Keratinocyte (primary cell): ENCODE data around the gene NUTM2F. TPM values are rescaled to one million over a fixed set of nuclear protein-coding genes. Genes with fewer than 3 reads are reported as not detected.
"Not testable (repeated sequence)": the region's sequence is repeated elsewhere in the genome, so short reads cannot be mapped to it uniquely, and the experiment has no call there.

Source experiments
- DNase-seq: peaks from one replicate; pipeline ENCODE4 v3.0.0-alpha.2; 2011; ENCODE audit warnings: low read depth, missing footprints, low spot score
- FAIRE-seq: peaks from 2 replicates; lab custom pipeline; 2011; peaks lifted over from hg19 to GRCh38; lab: Jason Lieb, UNC
- H2AFZ ChIP-seq: 2 replicates; pipeline ENCODE4 v1.6.0; 2012; ENCODE audit warnings: low read length, control low read depth, inconsistent platforms; ENCODE audit not compliant: control insufficient read depth
- H3K27ac ChIP-seq: 2 replicates; pipeline ENCODE4 v1.5.1; 2011; ENCODE audit warnings: low read length; ENCODE audit not compliant: control insufficient read depth, insufficient read depth
- H3K27me3 ChIP-seq: 3 replicates; pipeline ENCODE4 v1.6.0; 2011; ENCODE audit warnings: low read length; ENCODE audit not compliant: control insufficient read depth, insufficient read depth; ENCODE audit errors: extremely low read depth
- H3K36me3 ChIP-seq, 2 experiments: 2 replicates in 1 of 2; 3 replicates in 1 of 2; pipeline ENCODE4 v1.5.1; 2011; ENCODE audit warnings: low read length in 2 of 2, mild to moderate bottlenecking in 1 of 2; ENCODE audit not compliant: control insufficient read depth in 2 of 2, insufficient read depth in 2 of 2; ENCODE audit errors: extremely low read depth in 1 of 2
- H3K4me1 ChIP-seq: 3 replicates; pipeline ENCODE4 v1.5.1; 2011; ENCODE audit warnings: low read length; ENCODE audit not compliant: control insufficient read depth, insufficient read depth; ENCODE audit errors: extremely low read depth
- H3K4me2 ChIP-seq: 3 replicates; pipeline ENCODE4 v1.6.0; 2011; ENCODE audit warnings: low read depth, low read length; ENCODE audit not compliant: control insufficient read depth, insufficient read depth; ENCODE audit errors: extremely low read depth
- H3K4me3 ChIP-seq, 3 experiments: fragments of 200-600 bp in 1 of 3; sonication (generic) in 1 of 3; 2 replicates in 2 of 3; 3 replicates in 1 of 3; pipeline ENCODE4 v1.5.1; 2011 to 2016; ENCODE audit warnings: low read length in 3 of 3, mild to moderate bottlenecking in 3 of 3, control low read depth in 2 of 3, inconsistent platforms in 1 of 3, low read depth in 1 of 3, mixed read lengths in 1 of 3, mixed run types in 1 of 3, moderate library complexity in 1 of 3; ENCODE audit not compliant: control insufficient read depth in 2 of 3, insufficient read depth in 2 of 3; ENCODE audit errors: extremely low read depth in 1 of 3
- H3K79me2 ChIP-seq: 2 replicates; pipeline ENCODE4 v1.6.0; 2012; ENCODE audit warnings: low read length; ENCODE audit not compliant: control insufficient read depth, insufficient read depth
- H3K9ac ChIP-seq: 3 replicates; pipeline ENCODE4 v1.6.0; 2011; ENCODE audit warnings: low read length; ENCODE audit not compliant: control insufficient read depth, insufficient read depth; ENCODE audit errors: extremely low read depth
- H3K9me1 ChIP-seq: 3 replicates; pipeline ENCODE4 v1.6.0; 2011; ENCODE audit warnings: low read length; ENCODE audit not compliant: control insufficient read depth, insufficient read depth; ENCODE audit errors: extremely low read depth
- H3K9me3 ChIP-seq: 2 replicates; pipeline ENCODE4 v1.5.1; 2012; ENCODE audit warnings: low read depth, low read length; ENCODE audit not compliant: control insufficient read depth
- H4K20me1 ChIP-seq: 3 replicates; pipeline ENCODE4 v1.6.0; 2011; ENCODE audit warnings: low read length; ENCODE audit not compliant: control insufficient read depth, insufficient read depth; ENCODE audit errors: extremely low read depth
- dilution Hi-C: fragments of 300-500 bp; cut with MboI; formaldehyde crosslinking; loops from one replicate; pipeline ENCODE4 v1.7.0; 2020; ENCODE audit warnings: low sequenced_read_pairs; ENCODE audit not compliant: extremely low pct_ligation_motif_present
- polyA plus RNA-seq, 5 experiments: library from polyadenylated mRNA; depleted of rRNA in 3 of 5; stranded (reverse) in 3 of 5; stranded (forward) in 1 of 5; unstranded in 1 of 5; fragments of >200 nt; gene quantifications; 1 replicate in 1 of 5; 2 replicates in 3 of 5; 3 replicates in 1 of 5; pipeline versions ENCODE4 v1.2.1 to v1.2.3, GENCODE V29; 2011 to 2012; ENCODE audit warnings: missing spikeins in 2 of 5, low read depth in 1 of 5, low replicate concordance in 1 of 5

NUTM2F gene
- polyA plus RNA-seq, 1 donor (not counting 4 experiments of a cell fraction or from before 2014, with no cell fraction given) = not detected

DNA sequence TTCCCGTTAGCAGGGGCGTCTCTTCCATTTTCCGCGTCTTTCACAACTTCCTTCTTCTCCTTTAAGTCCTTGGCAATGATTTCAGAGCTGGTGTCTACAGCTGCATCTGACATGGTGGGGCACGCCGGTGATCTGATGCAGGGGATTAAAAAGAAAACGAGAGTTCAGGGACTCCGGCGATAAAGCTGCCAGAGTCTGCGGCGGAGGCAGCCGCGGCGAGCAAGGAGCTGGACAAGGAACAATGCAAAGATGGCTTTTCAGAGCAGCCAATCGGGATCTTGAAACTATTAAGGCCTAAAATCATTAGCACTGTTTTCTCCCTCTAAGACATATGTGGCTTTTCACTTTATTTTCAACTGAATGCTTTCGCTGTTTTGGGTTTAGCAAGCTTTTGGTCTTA is 19.0 kb upstream of the NUTM2F start:
- H3K9me3 ChIP-seq, H3K36me3 ChIP-seq, H3K27me3 ChIP-seq, H2AFZ ChIP-seq, H3K4me2 ChIP-seq, DNase-seq, FAIRE-seq, H4K20me1 ChIP-seq, H3K9me1 ChIP-seq, H3K9ac ChIP-seq, H3K27ac ChIP-seq, dilution Hi-C loops, H3K4me3 ChIP-seq, H3K79me2 ChIP-seq, H3K4me1 ChIP-seq: not testable (repeated sequence)

DNA sequence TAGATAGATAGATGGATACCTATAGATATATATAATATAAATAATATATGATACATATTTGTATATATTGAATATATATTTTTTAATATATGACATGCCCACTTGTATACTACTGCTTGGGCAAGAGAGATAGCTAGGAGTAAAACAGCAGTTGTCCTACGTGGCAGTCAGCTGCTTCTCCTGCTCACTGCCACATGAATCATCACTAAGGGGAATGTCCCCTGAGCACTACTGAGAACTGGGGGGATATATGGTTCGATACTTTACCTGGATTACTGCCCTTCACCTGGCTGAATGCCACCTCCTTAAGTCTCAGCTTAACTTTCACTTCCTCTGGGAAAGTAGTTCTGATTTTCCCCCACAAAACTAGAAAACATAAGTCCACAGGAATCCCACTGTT is 13.3 kb upstream of the NUTM2F start:
- H3K27ac ChIP-seq, H3K4me2 ChIP-seq, H4K20me1 ChIP-seq, H3K27me3 ChIP-seq, H3K36me3 ChIP-seq, H3K4me1 ChIP-seq, FAIRE-seq, DNase-seq, H3K4me3 ChIP-seq, H3K9ac ChIP-seq, H3K79me2 ChIP-seq, H2AFZ ChIP-seq, H3K9me3 ChIP-seq, dilution Hi-C loops, H3K9me1 ChIP-seq: not testable (repeated sequence)

DNA sequence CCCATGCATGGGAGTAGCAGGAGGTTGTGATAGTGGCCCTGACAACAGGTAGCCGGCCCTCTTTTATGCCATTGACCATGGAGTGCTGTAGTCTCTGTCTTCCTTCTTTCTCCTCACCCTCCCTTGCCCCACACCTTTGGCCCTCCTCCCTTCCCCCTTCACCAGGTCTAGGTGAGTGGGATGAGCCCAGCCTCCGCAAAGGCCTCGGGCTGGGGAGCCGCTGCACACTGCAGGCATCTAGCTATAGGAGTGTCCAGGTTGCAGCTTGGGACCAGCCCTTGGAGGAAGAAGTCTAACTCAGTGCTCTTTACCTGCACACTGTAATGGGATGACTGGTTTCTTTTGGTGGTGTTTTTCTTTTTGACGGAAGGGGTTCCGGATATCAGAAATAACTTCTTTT is 12.3 kb upstream of the NUTM2F start:
- H3K36me3 ChIP-seq, H3K4me1 ChIP-seq, H3K9me3 ChIP-seq, H3K4me2 ChIP-seq, H3K27me3 ChIP-seq, H3K27ac ChIP-seq, H4K20me1 ChIP-seq, H2AFZ ChIP-seq, DNase-seq, H3K9ac ChIP-seq, H3K4me3 ChIP-seq, dilution Hi-C loops, FAIRE-seq, H3K79me2 ChIP-seq, H3K9me1 ChIP-seq: not testable (repeated sequence)

DNA sequence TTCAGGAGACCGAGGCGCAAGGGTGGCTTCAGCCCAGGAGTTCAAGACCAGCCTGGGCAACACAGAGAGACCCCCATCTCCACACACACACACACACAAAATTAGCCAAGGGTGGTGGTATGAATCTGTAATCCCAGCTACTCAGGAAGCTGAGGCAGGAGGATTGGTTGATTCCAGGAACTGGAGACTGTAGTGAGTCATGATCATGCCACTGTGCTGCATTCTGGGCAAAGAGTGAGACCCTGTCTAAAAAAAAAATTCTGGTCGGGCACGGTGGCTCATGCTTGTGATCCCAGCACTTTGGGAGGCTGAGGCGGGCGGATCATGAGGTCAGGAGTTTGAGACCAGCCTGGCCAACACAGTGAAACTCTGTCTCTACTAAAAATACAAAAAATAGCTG is 11.2 kb upstream of the NUTM2F start:
- H3K4me1 ChIP-seq, DNase-seq, H3K9me1 ChIP-seq, H2AFZ ChIP-seq, H3K27ac ChIP-seq, H3K4me3 ChIP-seq, H3K4me2 ChIP-seq, FAIRE-seq, H3K36me3 ChIP-seq, H3K27me3 ChIP-seq, H3K9ac ChIP-seq, H3K79me2 ChIP-seq, H3K9me3 ChIP-seq, dilution Hi-C loops, H4K20me1 ChIP-seq: not testable (repeated sequence)

DNA sequence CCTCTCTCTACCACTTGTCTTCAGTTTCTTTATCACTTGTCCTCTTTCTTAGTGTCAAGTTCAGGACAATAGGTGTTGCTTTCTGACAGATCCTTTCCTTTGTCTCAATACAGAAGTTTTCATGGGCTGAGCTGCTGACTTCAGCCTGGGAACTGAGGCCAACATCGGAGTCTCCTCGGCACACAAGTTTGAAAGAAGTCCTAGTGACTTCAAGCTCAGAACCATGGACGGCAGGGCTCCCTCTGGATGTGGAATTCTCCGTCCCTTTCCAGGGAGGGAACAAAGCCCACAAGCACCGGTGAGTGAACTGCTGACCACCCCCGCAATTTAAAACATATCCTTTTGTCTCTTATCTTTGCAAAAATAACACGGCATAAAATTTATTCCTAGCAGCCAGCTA is 10.3 kb upstream of the NUTM2F start:
- DNase-seq, H3K4me2 ChIP-seq, H3K27ac ChIP-seq, H3K9me3 ChIP-seq, FAIRE-seq, H3K36me3 ChIP-seq, H2AFZ ChIP-seq, H3K4me1 ChIP-seq, H3K27me3 ChIP-seq, H3K9ac ChIP-seq, H3K79me2 ChIP-seq, H3K9me1 ChIP-seq, H4K20me1 ChIP-seq, H3K4me3 ChIP-seq, dilution Hi-C loops: not testable (repeated sequence)
